Ramos (cell line): ENCODE data around the gene TMEM108.

Experiments
- in situ Hi-C: fragments of 300-500 bp; cut with MboI; formaldehyde crosslinking; loops from one replicate; pipeline ENCODE4 v1.14.3; 2022; ENCODE audit warnings: low sequenced_read_pairs; ENCODE audit not compliant: unreplicated experiment

The TMEM108 gene

DNA sequence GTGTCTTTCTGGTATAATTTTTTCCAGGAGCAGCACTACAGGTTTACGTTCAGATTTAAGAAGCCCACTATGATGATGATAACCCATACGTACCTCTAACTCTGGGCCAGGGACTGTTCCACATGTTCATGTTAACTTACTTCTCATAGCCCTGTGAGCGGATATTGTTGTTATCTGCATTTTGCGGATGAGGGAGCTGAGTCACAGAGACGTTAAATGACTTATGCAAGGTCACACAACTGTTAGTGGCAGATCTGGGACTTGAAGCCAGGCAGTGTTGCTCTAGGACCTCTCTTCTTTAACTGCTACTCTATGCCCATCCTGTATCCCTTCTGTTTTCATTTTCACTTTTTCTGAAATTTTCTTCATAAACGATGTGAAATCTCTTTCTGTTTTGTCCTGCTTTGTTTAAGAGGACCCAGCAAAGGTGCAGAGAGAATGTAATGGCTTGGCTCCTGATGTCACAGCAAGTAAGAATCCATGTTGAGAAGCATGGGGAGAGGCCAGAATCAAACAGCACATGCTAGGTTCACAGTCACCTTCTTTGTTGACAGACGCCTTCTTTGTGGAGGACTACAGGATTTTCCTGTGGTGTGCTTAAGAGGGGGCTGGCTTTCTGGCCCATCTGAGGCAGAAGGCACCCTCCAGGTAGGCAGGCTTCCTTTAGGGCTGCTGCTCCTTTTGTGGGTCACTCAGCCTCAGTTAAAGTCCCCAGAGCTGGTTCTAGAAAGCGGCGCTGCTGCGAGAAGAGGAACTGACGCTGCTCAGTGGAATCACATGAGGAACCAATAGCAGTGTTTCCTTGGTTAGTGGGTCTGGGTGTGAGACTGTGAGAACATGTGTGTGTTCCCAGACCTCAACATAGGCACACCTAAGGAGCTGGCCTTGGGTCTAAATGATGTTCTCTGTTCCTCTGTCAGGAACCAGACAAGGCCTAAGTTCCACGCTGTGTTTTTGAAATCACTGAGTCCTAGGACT lies 121.6 kb downstream of the TMEM108 start:
- in situ Hi-C loops, result no loop called here

GRCh38 chr3:133161656-133162055 lies 123.5 kb downstream of the TMEM108 start:
- in situ Hi-C loops, result no loop called here

DNA sequence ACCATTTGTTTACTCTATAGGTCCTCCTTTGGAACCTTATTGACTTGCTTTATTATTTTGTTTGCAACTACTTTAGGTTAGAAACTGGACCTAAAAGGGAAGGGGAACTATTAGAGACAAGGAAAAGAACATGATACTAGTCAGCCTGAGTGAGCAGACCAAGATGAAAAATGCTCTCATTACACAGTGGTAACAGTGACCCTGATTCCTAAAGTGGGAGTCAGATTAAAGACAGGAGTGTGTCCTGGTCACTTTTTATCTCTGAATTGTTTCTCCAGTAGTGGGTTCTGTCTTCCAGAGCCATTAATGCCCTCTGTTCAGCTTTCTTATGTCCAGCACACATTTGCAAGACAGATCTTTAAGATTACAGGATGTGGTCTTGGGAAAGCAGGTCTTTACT lies 124.1 kb downstream of the TMEM108 start:
- in situ Hi-C loops, result no loop called here

- in situ Hi-C loops, result no loop called here
Observed at GRCh38 chr3:133162670-133163305, 124.6 kb downstream of the TMEM108 start.

GRCh38 chr3:133167340-133168024 lies 129.3 kb downstream of the TMEM108 start:
- in situ Hi-C loops, result no loop called here

DNA sequence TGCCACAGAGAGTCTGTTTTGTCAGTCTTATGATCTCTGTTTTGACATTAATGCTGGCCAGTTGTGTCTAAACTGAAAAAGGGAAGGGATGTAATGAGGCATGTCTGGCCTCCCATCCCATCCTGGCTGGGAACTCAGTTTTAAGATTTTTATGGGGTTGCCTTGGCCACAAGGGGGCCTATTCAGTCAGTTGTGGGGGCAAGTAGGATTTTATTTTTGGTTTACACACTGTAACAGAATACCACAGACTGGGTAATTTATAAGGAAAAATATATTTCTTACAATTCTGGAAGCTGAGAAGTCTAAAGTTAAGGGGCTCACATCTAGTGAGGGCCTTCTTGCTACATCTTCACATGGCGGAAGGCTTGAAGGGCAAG lies 129.8 kb downstream of the TMEM108 start:
- in situ Hi-C loops, result no loop called here

DNA sequence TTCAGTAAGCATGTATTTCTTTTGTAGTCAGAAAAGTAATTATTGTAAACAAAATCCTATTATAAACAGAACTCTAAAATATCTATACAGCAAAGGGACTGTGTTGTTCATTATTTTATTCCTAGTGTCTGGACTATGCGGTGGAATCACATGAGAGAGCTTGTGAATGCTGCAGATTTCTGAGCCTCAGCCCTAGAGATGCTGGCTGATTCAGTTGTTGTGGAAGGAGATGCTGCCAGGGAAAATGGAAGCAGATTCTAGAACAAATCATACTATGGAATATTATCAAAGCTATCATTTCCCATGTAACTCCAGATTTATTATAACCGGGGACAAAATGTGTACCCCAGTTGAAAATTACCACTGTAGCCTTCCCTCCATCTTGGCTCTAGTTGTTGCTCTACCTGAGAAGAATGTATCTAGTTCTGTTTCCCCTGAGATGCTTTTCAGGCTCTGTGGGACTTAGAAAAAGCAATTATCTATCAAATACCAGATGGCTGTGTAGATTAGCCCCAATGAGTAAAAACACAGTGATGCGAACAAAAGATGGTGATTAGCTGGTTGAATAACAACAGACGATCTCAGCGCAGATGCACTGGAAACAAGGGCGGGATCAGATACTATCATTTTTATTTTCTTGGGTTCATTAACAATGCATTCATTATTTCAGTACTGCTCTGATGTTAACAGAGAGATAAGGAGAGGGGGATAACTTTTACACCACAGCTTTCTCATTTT lies 131.3 kb downstream of the TMEM108 start:
- in situ Hi-C loops, result no loop called here

- in situ Hi-C loops, result no loop called here
Observed at GRCh38 chr3:133171831-133172230, 133.6 kb downstream of the TMEM108 start.

DNA sequence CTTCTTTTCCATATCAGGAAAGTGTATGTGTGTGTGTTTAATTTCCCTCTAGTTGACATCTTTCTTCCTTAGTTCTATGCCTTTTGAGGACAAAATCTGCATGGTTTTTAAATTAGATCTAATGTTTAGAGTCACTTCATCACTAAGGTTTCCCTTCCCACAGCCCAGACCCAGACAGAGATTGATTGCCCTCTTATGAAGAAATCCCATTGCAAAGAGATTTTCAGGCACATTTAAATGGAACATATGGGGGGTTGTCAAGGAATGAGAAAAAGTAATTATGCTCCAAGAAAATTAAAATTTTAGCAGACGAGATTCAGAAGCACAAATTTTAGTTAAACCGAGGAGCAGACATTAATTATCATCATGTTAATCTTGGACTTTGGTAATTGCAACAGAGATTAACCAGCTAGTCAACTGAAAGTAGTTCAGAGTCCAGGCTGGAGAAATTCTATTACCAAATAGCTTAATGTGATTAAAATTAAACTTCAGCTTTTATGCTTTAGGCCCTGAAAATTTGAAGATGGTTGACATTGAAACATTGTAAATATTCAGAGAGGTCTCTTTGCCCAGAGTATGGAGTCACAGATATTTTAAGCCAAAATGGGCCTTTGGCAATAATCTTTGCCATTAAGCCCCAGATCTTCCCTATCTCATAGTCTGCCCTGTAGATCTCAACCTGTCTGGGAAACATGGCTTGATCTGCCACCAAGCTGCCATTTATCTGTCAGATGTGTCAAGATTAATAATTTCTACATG lies 143.4 kb downstream of the TMEM108 start:
- in situ Hi-C loops, result no loop called here

DNA sequence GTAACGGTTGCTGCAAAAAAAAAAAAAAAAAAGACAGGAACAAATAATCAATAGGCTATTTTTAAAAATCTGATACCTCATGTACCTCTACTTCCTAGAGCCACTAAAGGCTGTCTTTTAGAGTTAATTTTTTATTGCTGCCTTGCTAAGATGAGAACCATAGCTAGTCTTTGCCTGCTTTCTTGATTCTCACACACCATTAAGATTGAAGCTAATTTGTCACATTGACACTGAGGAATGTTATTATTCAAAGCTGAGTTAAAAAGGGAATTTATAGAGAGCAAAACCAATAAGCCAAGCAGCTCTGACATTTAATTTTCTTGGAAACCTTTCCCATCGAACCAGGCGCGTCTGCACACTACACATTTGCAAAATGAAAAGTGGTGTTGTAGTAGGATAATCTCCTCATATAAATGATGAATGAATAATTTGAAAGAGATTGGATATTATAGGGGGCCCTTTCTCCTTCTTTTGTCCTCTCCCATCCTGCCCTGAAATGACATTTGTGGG lies 149.7 kb downstream of the TMEM108 start:
- in situ Hi-C loops, result no loop called here

DNA sequence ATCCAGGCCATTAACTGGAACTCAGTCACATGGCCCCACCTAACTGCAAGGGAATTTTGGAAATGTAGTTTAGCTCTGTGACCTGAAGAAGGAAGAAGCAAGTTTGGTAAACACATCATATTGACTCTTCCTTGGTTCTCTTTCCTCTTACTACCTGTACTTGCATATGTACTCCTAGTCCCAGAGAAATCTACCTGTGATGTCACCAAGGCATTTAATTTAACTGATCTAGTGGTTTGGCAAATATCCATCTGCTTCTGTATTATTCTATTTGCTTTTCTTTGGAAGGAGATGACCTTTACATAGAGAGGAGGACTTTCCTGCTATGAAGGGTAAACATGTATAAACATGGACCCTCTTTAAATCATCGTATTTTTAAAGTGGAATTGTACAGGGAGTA lies 150.8 kb downstream of the TMEM108 start:
- in situ Hi-C loops, result no loop called here

DNA sequence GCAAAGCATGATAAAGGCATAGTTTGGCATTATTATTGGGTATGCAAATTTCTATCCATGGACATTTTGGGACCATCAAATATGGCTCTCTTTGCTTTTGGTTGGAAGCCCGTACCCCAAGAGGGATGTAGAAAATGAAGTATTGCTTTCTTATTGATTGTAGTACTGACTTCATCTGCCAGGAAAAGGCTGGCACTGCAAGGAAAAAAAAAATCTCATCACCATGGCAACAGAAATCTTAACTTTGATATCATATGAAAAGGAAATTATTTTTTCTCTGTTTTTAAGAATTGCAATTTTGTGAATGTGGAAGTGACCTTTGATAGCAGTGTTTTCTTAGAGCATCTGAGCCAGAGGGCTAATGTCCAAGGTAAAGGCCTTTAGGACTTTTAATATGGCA lies 151.7 kb downstream of the TMEM108 start:
- in situ Hi-C loops, result no loop called here

GRCh38 chr3:133191818-133192217 lies 153.6 kb downstream of the TMEM108 start:
- in situ Hi-C loops, result no loop called here

- in situ Hi-C loops, result no loop called here
Observed at GRCh38 chr3:133192363-133192945, 154.3 kb downstream of the TMEM108 start.

GRCh38 chr3:133192967-133193366 lies 154.8 kb downstream of the TMEM108 start:
- in situ Hi-C loops, result no loop called here

GRCh38 chr3:133196527-133196926 lies 158.3 kb downstream of the TMEM108 start:
- in situ Hi-C loops, result no loop called here

DNA sequence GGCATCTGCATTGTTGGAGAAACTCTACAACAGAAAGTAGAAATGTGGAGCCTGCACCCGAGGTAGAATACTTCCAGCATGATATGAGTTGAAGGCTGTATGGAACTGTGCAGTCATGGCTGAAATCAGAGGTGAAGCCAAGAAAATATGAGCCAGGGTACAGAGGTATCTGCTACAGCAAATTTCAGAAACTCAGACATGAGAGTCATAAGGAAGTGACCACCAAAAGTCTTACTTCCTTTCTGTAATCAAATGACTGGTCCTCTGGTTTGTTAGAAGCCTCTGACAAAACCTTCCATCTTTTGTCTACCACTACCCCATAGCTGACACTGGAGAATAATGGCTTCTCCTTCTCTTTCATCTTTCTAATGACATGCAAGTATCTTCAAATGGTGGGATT lies 159.4 kb downstream of the TMEM108 start:
- in situ Hi-C loops, result no loop called here

DNA sequence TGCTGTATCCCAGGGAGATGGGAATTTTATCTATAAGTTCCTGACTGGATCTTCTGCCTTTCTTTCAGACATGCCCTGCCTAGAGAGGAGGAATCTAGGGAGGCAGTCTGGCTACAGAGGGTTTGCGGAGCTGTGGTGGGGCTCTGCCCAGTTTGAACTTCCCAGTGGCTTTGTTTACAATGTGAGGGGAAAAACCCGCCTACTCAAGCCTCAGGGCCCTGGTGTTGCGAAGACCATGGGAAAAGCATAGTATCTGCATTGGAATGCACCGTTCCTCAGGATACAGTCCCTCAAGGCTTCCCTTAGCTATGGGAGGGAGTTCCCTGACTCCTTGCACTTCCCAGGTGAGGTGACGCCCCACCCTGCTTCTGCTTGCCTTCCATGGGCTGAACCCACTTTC lies 168.7 kb downstream of the TMEM108 start:
- in situ Hi-C loops, result no loop called here

DNA sequence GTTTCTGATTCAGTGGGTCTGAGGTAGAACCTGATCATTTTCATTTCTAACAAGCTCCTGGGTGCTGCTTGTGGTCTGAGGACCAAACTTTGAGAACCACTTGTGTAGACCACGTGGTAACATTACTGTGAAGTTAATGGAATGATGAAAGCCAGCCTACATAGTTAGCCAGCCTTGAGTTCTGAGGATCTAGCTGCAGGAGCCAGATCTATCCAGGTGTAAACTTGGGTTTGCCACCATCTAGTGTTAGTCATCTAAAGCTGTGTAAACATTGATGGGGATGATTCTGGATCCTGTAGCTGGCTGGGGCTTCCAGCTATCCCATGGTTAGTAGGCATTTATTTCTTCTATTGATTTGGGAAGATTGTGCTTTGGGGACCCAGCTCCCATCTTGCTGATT lies 170.0 kb downstream of the TMEM108 start:
- in situ Hi-C loops, result no loop called here
